DLD1 (cell line): ENCODE data around the gene PEX14.

ENCODE experiments used
- in situ Hi-C: cut with HindIII; loops from 2 replicates; pipeline ENCODE4 v1.10.0; 2017; ENCODE audit warnings: low sequenced_read_pairs

The PEX14 gene

GRCh38 chr1:10674700-10675609 is 200.2 kb downstream of the PEX14 start:
- in situ Hi-C loops, result no loop called here

GRCh38 chr1:10675813-10676212 is 201.1 kb downstream of the PEX14 start:
- in situ Hi-C loops, result no loop called here

GRCh38 chr1:10676963-10677362 is 202.2 kb downstream of the PEX14 start:
- in situ Hi-C loops, result no loop called here

- in situ Hi-C loops, result no loop called here
Observed at GRCh38 chr1:10677491-10678391, 203.0 kb downstream of the PEX14 start.

GRCh38 chr1:10678402-10678801 is 203.7 kb downstream of the PEX14 start:
- in situ Hi-C loops, result no loop called here

GRCh38 chr1:10678852-10679251 is 204.1 kb downstream of the PEX14 start:
- in situ Hi-C loops, result no loop called here

- in situ Hi-C loops, result no loop called here
Observed at GRCh38 chr1:10679496-10680220, 204.9 kb downstream of the PEX14 start.
